Gastroesophageal sphincter (tissue), 4 donors: ENCODE results near the gene MREG. TPM values are rescaled to one million over a fixed set of nuclear protein-coding genes. Genes with fewer than 3 reads are reported as not detected.
"Not testable (repeated sequence)": the region's sequence is repeated elsewhere in the genome, so short reads cannot be mapped to it uniquely, and the experiment has no call there.

ENCODE experiments used
- ATAC-seq: fragments of 150-250 bp; one replicate; pipeline ENCODE4 v1.9.1; 2016; ENCODE audit warnings: mild to moderate bottlenecking, moderate library complexity
- H3K27ac ChIP-seq, 4 donors: fragments of 200-600 bp; sonication (generic) in 3 of 4; 1 replicate in 3 of 4; 2 replicates in 1 of 4; pipeline ENCODE4 v1.5.1; 2016 to 2019
- H3K27me3 ChIP-seq: fragments of 200-600 bp; sonication (generic); one replicate; pipeline ENCODE4 v1.5.1; 2019
- H3K36me3 ChIP-seq, 2 donors: fragments of 200-600 bp; sonication (generic); one replicate each; pipeline ENCODE4 v1.5.1; 2019; ENCODE audit warnings: control low read depth in 1 of 2
- H3K4me1 ChIP-seq, 3 donors: fragments of 200-600 bp; sonication (generic); 1 replicate in 2 of 3; 2 replicates in 1 of 3; pipeline ENCODE4 v1.5.1; 2016 to 2019; ENCODE audit warnings: control low read depth in 2 of 3
- H3K4me3 ChIP-seq, 2 donors: fragments of 200-600 bp; sonication (generic); one replicate each; pipeline ENCODE4 v1.5.1; 2019; ENCODE audit warnings: mild to moderate bottlenecking in 1 of 2, moderate library complexity in 1 of 2
- H3K9me3 ChIP-seq, 3 donors: fragments of 200-600 bp; sonication (generic); one replicate each; pipeline ENCODE4 v1.5.1; 2017 to 2019; ENCODE audit warnings: control low read depth in 2 of 3
- EP300 ChIP-seq: sonication (generic); formaldehyde crosslinking; IDR thresholded peaks from one replicate; pipeline ENCODE4 v1.6.1; 2017; ENCODE audit warnings: antibody characterized with exemption, mild to moderate bottlenecking
- POLR2A ChIP-seq, 2 donors: fragments of 450-650 bp; IDR thresholded peaks; one replicate each; pipeline ENCODE4 v1.6.1; 2017; ENCODE audit warnings: antibody characterized with exemption in 2 of 2, mild to moderate bottlenecking in 2 of 2, moderate library complexity in 1 of 2
- POLR2AphosphoS5 ChIP-seq: sonication (generic); formaldehyde crosslinking; IDR thresholded peaks from one replicate; pipeline ENCODE4 v1.6.1; 2017; ENCODE audit warnings: antibody characterized with exemption
- whole genome bisulfite sequencing, 2 donors: methylation state at CpG; one replicate each; pipeline ENCODE4 v1.1.5; 2018; ENCODE audit warnings: low coverage in 1 of 2; 5-methylcytosine and 5-hydroxymethylcytosine counted together
- total RNA-seq, 4 donors: library from RNA; depleted of rRNA; stranded (reverse); fragments of >200 nt; gene quantifications; one replicate each; pipeline ENCODE4 v1.1.0, GENCODE V29; 2016
- TF ChIP-seq, protein P1 (sequence below), 4 experiments: fragments of 200-600 bp in 2 of 4; fragments of 450-650 bp in 2 of 4; sonication (generic) in 1 of 4; IDR thresholded peaks; one replicate each; pipeline ENCODE4 v1.5.1; 2017 to 2019; ENCODE audit warnings: antibody characterized with exemption in 4 of 4, mild to moderate bottlenecking in 2 of 4, moderate library complexity in 2 of 4

MREG gene
- total RNA-seq, 4 donors from 2014 or later, result 0.40 to 3.3 (median 0.54) TPM

DNA sequence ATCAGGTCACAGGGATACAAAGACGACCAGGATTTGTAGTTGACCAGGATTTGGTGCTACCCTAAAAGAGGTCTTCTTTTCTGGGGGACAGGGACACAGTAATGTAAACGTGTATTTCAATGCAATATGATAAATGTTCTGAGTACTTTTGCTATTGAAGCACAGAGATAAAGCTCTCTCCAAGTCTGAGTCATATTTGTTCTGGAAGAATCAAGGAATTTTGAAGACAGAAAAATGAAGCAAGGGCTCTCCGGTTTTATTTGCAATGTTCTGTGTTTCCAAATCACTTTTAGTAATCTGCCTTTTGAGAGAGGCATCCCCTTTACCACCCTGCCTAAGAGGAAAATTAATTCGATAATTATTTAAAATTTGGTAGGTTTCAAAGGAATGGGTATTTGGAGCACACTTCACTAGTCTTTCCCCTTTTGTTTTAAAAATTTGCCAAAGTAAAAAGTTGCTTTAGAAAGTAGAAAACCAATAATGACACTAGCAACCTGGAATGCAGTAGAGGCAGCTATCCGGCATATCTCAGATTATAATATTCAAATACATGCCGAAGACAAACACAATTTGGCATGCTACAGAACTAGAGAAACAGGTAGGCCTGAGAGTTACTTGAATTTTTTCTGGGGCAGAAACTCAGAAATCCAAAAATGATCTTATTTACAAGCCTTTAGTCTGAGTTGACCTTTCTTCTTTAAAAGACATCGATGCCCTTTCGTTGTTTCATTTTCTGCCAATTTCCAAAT, 82.7 kb downstream of the MREG start:
- Histone ChIP-seq H3K27ac (no peak overlapping the region), H3K36me3 (no peaks in the 10 kb centered on the region), H3K27me3 (no peaks in the 10 kb centered on the region), H3K4me3 (no peak overlapping the region), H3K9me3 (no peaks in the 10 kb centered on the region), H3K4me1 (no peaks in the 10 kb centered on the region)
- WGBS, 2 donors, result 54 to 66% methylated on average over 7 to 8 of the region's 8 CpGs
- no peak for ATAC-seq
- TF ChIP-seq POLR2AphosphoS5, result no peak
- TF ChIP-seq, protein P1, sequence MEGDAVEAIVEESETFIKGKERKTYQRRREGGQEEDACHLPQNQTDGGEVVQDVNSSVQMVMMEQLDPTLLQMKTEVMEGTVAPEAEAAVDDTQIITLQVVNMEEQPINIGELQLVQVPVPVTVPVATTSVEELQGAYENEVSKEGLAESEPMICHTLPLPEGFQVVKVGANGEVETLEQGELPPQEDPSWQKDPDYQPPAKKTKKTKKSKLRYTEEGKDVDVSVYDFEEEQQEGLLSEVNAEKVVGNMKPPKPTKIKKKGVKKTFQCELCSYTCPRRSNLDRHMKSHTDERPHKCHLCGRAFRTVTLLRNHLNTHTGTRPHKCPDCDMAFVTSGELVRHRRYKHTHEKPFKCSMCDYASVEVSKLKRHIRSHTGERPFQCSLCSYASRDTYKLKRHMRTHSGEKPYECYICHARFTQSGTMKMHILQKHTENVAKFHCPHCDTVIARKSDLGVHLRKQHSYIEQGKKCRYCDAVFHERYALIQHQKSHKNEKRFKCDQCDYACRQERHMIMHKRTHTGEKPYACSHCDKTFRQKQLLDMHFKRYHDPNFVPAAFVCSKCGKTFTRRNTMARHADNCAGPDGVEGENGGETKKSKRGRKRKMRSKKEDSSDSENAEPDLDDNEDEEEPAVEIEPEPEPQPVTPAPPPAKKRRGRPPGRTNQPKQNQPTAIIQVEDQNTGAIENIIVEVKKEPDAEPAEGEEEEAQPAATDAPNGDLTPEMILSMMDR (IDR thresholded peaks at IDR 0.05), result no peak
- no peak for TF ChIP-seq EP300
- no peak for TF ChIP-seq POLR2A (IDR thresholded peaks at IDR 0.05)

DNA sequence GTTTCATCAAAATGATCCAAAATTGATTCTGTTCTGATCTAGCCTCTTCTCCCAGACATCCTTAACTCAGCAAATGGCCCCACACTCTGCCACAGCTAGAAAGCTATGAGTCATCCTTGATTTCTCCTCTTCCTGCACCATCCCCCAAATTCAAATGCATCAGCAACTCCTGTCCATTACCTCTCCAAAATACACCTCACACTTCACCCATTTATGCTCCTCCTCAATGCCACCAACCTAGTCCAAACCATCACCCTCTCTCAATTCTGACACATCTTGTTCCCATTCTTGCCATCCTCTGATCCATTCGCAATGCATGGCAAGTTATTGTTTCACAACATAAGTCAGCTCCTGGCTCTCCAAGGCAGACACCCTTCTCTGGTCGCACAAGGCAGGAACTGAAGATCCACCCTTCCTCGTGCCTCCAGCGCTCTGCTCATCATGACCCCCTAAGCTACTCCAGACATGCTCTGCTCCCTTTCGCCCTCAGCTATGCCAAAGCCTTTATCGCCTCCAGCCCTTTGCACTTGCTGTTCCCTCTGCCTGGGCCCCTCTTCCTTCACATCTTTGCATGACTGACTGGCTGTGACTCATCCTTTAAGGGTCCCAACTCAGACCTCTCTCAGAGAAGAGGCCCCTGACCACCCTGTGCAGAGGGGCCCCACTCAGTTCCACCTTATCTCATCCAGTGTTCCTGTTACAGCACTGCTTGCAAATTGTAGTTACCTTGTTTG, 83.6 kb downstream of the MREG start:
- H3K36me3 ChIP-seq, result no peaks in the 10 kb centered on the region
- H3K9me3 ChIP-seq, result no peaks in the 10 kb centered on the region
- H3K27me3 ChIP-seq, result no peaks in the 10 kb centered on the region
- no peak overlapping the region for H3K27ac ChIP-seq
- TF ChIP-seq, protein P1 (IDR thresholded peaks at IDR 0.05), result no peak
- TF ChIP-seq POLR2AphosphoS5 (no peak), EP300 (no peak), POLR2A (IDR thresholded peaks at IDR 0.05) (no peak)
- WGBS, 2 donors, result 80 to 81% methylated on average over 5 to 6 of the region's 6 CpGs
- H3K4me3 ChIP-seq, result no peak overlapping the region
- ATAC-seq, result no peak
- no peaks in the 10 kb centered on the region for H3K4me1 ChIP-seq

DNA sequence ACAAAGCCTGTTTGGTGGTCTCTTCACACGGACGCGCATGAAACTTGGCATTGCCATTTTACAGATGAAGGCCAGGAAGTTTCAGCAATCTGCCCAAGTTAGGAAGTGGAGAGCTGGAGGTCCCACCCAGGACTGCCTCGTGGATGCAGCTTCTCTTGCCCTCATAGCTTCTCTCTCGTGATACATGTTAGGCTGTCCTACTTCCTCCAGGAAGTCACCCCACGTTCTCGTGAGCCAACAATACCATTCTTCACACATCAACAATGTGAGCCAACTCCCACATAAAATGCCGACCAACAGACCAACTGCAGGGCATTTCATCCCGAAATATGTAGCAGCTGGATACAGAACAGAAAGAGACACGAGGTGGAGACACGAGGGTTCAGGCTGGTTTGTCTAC, 85.3 kb downstream of the MREG start:
- Histone ChIP-seq H3K4me3 (no peak overlapping the region), H3K4me1 (no peaks in the 10 kb centered on the region), H3K9me3 (no peaks in the 10 kb centered on the region), H3K27me3 (no peaks in the 10 kb centered on the region), H3K36me3 (no peaks in the 10 kb centered on the region), H3K27ac (no peak overlapping the region)
- 75% methylated on average over 11 of the region's 11 CpGs; no CpG with 5 or more reads in 1 of the 2 donors for WGBS, 2 donors
- TF ChIP-seq EP300, result no peak
- TF ChIP-seq POLR2A (IDR thresholded peaks at IDR 0.05), result no peak
- no peak for TF ChIP-seq POLR2AphosphoS5
- TF ChIP-seq, protein P1 (IDR thresholded peaks at IDR 0.05), result no peak
- no peak for ATAC-seq

DNA sequence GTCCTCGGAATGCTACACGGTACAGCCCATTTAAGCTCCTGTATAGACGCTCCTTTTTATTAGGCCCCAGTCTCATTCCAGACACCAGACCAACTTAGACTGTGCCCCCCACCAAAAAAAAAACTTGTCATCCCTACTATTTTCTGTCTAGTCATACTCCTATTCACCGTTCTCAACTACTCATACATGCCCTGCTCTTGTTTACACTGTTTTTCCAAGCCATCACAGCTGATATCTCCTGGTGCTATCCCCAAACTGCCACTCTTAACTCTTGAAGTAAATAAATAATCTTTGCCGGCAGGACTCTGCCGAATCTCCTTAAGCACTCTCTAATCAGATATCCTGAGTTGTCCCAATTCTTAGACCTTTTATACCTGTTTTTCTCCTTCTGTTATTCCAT, 86.4 kb downstream of the MREG start:
- not testable (repeated sequence) for H3K36me3 ChIP-seq
- 85 to 90% methylated on average over 6 of the region's 6 CpGs for WGBS, 2 donors

DNA sequence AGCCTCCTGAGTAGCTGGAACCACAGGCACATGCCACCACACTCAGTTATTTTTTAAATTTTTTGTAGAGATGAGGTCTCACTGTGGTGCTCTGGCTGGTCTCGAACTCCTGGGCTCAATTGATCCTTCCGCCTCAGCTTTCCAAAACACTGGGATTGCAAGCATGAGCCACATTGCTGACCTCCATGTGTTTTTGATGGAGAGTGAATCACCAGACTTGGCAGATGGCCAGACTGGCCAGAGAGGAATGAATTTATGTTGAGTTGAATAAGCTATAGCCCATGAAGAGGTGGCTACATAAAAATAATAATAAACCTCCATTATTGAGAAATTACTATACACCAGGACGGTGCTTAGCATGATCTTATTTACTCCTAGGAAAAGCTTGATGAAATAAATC, 91.5 kb downstream of the MREG start:
- ATAC-seq, result no peak
- WGBS, 2 donors, result 17 to 100% methylated on average over 1 of the region's 3 CpGs
- Histone ChIP-seq H3K9me3 (no peaks in the 10 kb centered on the region), H3K4me3 (no peak overlapping the region), H3K4me1 (peaks cover 0 to 30% (median 9%) of the 10 kb centered on the region in 3 donors), H3K27me3 (no peaks in the 10 kb centered on the region), H3K36me3 (no peaks in the 10 kb centered on the region), H3K27ac (no peak overlapping the region)
- TF ChIP-seq POLR2AphosphoS5 (no peak), EP300 (no peak), POLR2A (IDR thresholded peaks at IDR 0.05) (no peak)
- TF ChIP-seq, protein P1 (IDR thresholded peaks at IDR 0.05), result no peak

More for the DNA sequence above, 86.4 kb downstream of the MREG start:
- H3K4me3 ChIP-seq, H3K4me1 ChIP-seq, H3K9me3 ChIP-seq, H3K27ac ChIP-seq, H3K27me3 ChIP-seq, ATAC-seq: not testable (repeated sequence)
